ENCODE data around the gene LRRC25. TPM values are rescaled to one million over a fixed set of nuclear protein-coding genes. Genes with fewer than 3 reads are reported as not detected.

LRRC25 gene
- total RNA-seq, 2 donors from 2014 or later: 4.4 TPM; not detected in 1

DNA sequence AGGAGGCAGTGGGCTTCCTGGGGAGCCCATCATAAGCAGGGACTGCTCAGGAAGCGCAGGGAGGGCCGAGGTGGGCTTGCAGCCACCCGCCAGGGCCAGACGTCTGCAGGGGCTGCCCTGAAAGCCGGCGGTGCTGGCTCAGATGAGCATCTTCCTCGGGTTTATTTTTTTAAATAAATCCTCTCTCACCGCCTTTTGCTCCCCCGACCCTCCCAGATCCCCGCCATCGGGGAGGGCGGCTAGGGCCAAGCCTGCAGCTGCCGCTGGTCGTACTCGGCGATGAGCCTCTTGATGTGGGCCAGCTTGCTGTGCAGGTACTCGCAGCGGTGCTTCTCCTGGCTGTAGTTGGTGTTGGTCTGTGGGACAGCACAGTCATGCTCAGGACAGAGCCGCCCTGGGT is 47.1 kb upstream of the LRRC25 start:
- no peak for ATAC-seq
- Histone ChIP-seq H3K4me1 (peaks cover 24% of the 10 kb centered on the region), H3K36me3 (replicated peaks in 1 of 2; ENCODE audit: insufficient read depth in 1 of 2, low read depth in 2 of 2) (peaks cover 25 to 26% of the 10 kb centered on the region in 2 donors), H3K4me3 (no peak overlapping the region), H3K27ac (no peak overlapping the region), H3K27me3 (no peaks in the 10 kb centered on the region), H3K9me3 (no peaks in the 10 kb centered on the region)
- no peak for DNase-seq
- WGBS, 2 donors: 87 to 94% methylated on average over 3 to 18 of the region's 19 CpGs
- intact Hi-C loops (cut with DNase I): no loop called here
- TF ChIP-seq POLR2A (IDR thresholded peaks at IDR 0.05): no peak
- TF ChIP-seq, protein P1, sequence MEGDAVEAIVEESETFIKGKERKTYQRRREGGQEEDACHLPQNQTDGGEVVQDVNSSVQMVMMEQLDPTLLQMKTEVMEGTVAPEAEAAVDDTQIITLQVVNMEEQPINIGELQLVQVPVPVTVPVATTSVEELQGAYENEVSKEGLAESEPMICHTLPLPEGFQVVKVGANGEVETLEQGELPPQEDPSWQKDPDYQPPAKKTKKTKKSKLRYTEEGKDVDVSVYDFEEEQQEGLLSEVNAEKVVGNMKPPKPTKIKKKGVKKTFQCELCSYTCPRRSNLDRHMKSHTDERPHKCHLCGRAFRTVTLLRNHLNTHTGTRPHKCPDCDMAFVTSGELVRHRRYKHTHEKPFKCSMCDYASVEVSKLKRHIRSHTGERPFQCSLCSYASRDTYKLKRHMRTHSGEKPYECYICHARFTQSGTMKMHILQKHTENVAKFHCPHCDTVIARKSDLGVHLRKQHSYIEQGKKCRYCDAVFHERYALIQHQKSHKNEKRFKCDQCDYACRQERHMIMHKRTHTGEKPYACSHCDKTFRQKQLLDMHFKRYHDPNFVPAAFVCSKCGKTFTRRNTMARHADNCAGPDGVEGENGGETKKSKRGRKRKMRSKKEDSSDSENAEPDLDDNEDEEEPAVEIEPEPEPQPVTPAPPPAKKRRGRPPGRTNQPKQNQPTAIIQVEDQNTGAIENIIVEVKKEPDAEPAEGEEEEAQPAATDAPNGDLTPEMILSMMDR (IDR thresholded peaks at IDR 0.05): no peak

DNA sequence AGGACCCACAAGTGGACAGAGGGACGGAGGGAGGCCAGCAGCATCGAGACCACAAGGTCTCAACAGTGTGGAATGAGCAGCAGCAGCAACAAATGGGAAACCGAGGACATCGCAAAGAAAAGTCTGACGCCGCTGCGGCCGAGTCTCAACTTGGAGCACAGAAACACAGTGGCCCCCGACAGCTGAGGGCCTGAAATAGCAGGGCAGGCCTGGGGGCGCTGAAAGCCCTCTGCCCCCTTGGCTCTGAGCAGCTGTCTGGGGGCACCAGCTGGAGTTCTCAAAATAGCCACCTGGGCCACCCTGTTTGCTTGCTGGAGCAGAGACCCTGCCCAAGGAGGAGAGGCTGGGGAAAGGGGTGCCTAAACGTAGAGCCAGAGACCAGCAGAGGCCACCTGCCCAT is 46.4 kb upstream of the LRRC25 start:
- Histone ChIP-seq H3K4me3 (no peak overlapping the region), H3K9me3 (no peaks in the 10 kb centered on the region), H3K27ac (no peak overlapping the region), H3K27me3 (no peaks in the 10 kb centered on the region), H3K4me1 (peaks cover 30% of the 10 kb centered on the region), H3K36me3 (replicated peaks in 1 of 2; ENCODE audit: insufficient read depth in 1 of 2, low read depth in 2 of 2) (peaks cover 21 to 24% of the 10 kb centered on the region in 2 donors)
- TF ChIP-seq, protein P1 (IDR thresholded peaks at IDR 0.05): no peak
- TF ChIP-seq POLR2A (IDR thresholded peaks at IDR 0.05): no peak
- DNase-seq (no peak), ATAC-seq (no peak)
- 89 to 92% methylated on average over 9 to 11 of the region's 11 CpGs for WGBS, 2 donors
- intact Hi-C loops (cut with DNase I): no loop called here

DNA sequence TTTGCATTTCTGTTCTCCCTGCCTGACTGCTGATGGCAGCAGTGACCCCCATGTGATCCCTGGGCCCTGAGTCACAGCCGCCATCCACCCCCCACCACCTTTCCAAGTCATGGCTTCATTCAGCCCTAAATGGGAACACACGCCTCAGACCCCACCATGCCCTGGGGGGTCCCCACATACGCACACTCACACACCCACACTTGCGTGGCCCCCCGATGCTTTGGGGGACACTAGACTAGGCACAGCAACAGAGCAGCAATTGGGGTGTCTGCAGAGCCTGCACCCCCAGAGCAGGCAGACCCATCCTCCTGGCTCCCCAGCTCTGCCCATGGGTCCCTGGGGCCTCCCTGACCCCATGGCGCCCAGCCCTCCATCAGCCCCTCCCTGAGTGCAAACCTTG is 46.0 kb upstream of the LRRC25 start:
- H3K27me3 ChIP-seq: no peaks in the 10 kb centered on the region
- ATAC-seq (no peak), DNase-seq (no peak)
- peaks cover 35% of the 10 kb centered on the region for H3K4me1 ChIP-seq
- H3K36me3 ChIP-seq (replicated peaks in 1 of 2; ENCODE audit: insufficient read depth in 1 of 2, low read depth in 2 of 2): peaks cover 21 to 24% of the 10 kb centered on the region in 2 donors
- WGBS, 2 donors: 100% methylated on average over 3 to 6 of the region's 6 CpGs
- H3K27ac ChIP-seq: no peak overlapping the region
- intact Hi-C loops (cut with DNase I): no loop called here
- H3K9me3 ChIP-seq: no peaks in the 10 kb centered on the region
- no peak overlapping the region for H3K4me3 ChIP-seq
- TF ChIP-seq, protein P1 (IDR thresholded peaks at IDR 0.05): no peak
- TF ChIP-seq POLR2A (IDR thresholded peaks at IDR 0.05): no peak

DNA sequence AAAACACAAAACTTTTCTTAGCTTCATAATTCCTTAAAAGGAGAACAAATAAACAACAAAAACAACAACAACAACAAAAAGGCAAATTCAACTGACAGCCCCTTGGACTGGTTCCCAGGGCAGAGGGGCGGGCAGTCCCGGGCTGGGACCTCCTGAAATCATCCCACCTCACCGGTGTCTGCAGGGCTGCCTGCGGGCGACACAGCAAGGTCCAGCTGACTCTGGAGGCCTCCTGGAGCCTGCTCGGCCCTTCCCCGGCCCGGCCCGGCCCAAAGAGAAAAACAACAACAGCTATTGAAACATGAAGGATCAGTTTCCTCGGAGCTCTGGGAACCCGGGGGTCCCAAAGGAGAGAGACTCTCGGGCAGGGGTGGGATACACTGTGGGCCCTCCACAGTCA is 45.5 kb upstream of the LRRC25 start:
- Histone ChIP-seq H3K4me1 (peaks cover 39% of the 10 kb centered on the region), H3K27ac (no peak overlapping the region), H3K27me3 (no peaks in the 10 kb centered on the region), H3K9me3 (no peaks in the 10 kb centered on the region), H3K36me3 (replicated peaks in 1 of 2; ENCODE audit: insufficient read depth in 1 of 2, low read depth in 2 of 2) (peaks cover 21 to 24% of the 10 kb centered on the region in 2 donors), H3K4me3 (no peak overlapping the region)
- ATAC-seq (no peak), DNase-seq (no peak)
- TF ChIP-seq POLR2A (IDR thresholded peaks at IDR 0.05): no peak
- TF ChIP-seq, protein P1 (IDR thresholded peaks at IDR 0.05): no peak
- WGBS, 2 donors: 85 to 94% methylated on average over 12 of the region's 12 CpGs
- intact Hi-C loops (cut with DNase I): no loop called here

Data from body of pancreas (tissue), 4 donors.